SK-N-DZ (cell line): Measurements from ENCODE around the gene DUSP1.

Source experiments
- DNase-seq: peaks from one replicate; pipeline ENCODE4 v3.0.0-alpha.2; 2015; ENCODE audit warnings: low spot score

DUSP1 gene

DNA sequence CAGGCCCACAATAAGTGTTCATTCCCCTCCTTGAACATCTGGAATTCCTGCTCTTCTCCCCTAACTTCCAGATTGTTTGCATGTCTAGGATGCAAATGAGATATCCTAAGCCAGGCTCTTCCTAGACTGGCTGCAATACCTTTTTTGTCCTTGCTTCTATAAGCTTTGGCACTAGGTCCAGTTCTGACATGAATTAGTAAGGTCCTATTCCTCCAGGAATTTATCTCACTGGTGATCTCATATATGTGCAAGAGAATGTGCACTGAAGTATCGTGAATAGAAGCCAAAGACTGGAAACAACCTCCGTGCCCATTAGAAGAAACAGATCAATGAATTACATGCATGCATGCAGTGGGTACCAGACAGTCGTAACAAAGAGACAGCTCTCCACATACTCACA lies 25.2 kb downstream of the DUSP1 start:
- no peak for DNase-seq

DNA sequence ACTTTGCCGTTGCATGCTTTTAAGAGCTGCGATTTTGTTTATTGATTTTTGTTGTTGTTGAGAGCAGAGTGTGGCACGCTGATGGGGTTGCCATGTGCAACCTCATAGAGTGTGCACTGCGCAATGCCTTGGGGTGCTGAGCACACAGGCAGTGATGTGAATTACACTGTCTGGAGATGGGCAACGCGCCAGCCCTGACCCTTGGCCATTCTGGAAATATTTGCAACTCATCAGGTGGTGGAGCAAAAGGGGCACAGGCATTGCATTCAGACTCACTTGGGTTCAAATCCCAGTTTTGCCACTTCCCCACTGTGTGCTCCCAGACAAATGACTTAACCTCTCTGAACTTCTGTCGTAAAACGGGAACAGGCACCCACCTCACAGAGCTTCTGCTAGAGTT lies 25.6 kb downstream of the DUSP1 start:
- DNase-seq = no peak

DNA sequence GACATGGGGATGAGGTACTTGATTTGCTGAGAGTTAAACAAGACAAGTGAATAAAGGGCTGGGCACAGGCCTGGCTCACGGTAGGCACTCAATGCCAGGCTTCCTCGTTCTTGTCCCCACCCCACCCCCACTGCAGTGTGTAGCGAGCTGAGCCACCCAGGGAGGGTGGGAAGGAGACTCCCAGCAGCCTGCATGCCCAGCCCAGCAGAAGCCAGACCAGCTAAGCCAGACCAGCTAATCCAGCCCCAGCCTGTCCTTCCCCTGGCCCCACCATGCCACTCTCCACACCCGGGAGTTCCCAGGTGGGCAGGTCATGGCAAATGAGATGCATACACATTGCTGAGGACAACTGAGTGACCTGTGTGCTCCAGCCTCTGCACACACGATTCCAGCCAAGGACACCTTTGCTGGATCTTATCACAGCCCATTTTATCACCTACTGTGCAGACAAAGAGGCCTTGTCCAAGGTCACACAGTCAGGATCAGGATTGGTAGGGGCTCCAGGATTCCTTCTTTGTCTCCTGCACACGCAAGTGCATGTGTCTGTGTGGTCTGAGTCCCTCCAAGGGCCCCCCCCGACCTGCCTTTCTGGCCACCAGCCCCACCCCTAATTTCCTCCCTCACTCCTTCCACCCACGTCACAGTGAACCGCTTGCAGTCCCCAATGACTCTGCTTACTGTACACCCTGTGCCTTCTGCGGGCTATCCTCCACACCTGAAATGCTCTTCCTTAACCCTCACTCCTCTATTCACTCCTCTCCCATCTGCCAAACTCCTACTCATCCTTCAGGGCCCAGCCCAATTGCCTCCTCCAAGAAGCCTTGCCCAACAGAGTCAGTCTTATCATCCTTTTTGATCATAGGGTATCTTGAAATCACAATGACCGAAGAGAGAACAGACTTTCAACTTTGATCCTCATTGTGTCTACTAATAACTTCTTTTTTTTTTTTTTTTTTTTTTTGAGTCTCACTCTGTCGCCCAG lies 26.6 kb downstream of the DUSP1 start:
- DNase-seq = no peak

DNA sequence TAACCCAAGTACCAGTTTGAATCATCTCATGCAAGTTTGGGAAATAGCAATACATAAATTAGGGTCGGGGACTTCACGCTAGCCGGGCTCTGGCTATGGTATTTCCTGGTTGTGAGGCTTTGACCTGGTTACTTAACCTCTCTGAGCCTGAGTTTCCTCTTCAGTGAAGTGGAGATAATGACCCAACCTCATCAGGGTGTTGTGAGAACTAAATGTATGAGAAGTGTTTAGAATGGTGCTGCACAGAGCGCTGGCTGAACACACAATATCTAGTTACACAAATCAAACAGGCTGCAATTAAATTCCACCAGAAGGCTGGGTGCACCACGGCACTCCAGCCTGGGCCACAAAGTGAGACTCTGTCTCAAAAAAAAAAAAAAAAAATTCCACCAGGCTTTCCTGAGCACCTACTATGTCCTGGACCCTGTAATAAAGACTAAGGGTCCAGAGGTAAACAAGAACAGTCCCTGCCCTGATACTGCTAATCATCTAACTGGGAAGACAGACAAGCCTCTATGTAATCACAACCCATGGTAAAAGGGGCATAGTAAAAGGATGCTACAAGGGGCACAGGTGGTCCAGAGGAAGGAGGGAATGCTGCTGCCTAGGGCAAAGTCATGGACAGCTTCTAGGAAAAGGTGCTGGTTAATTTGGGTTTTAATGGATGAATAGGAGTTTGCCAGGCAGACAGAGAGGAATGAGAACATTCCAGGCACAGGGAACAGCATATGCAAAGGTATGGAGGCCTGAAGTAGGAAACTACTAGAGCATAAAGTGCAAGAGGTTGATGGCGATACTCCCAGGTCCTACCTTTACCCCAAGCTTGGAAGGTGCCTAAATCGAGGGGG lies 27.7 kb downstream of the DUSP1 start:
- DNase-seq = no peak

DNA sequence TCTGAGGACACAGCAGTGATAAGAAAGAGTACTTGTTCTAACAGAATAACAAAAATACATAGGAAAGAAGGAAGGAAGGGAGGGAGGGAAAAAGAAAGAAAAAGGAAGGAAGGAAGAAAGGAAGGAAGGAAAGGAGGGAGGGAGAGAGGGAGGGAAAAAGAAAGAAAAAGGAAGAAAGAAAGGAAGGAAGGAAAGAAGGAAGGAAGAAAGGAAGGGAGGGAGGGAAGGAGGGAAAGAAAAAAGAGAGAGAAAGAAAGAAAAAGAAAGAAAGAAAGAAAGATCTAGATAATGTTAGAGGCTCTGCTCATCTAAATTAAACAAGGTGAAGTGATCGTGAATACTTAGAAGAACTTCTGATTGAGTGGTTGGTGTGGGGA lies 29.8 kb downstream of the DUSP1 start:
- no peak for DNase-seq

DNA sequence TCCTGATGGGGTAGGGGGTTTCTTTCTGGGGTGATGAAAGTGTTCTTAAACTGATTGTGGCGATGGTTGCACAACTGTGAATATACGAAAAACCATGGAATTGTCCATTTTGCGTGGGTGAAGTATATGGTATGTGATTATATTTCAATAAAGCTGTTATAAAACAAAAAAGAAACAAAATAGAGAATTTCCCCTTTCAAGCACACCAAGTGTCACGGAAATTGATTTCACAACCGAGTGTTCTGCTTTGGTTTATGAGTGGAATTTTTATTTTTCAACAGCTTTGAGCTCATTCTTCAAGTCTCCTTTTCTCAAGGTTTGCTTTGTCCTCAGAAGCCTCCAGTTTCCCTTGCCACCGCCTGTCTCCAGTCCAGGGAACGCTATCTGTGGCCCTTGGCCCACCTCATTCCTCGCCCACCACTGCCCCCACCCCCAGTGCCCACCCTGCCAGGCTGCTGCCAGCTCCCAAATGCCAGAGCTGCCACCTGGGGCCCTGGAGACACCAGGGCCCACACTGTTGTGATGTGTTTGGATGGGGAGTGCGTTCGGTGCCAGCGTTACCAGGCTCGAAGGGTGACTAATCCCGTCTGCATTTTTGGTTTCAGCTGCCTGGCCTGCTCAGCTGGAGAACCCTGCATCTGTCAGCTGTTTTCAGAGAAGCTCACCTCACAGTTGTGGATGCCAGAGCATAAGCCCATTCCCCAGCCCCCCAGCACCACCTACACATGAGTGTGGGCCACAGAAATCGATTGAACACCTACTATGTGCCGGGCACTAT lies 30.4 kb downstream of the DUSP1 start:
- DNase-seq = no peak

DNA sequence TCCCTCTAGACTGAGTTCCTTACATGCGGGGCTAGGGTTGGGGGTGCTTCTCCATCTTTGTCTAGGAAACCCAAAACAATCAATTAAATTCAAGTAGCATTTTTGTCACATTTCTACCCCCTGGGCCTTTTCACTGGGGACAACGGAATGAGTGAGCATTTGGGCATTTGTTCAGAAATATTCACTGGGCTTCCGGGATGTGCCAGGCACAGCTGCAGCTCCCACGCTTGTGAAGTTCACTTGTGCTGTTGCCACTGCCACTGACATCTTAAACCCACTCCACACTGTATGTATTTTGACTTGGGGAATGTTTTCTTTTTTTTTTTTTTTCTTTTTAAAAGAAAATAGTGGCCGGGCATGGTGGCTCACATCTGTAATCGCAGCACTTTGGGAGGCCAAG lies 31.6 kb downstream of the DUSP1 start:
- DNase-seq = no peak

DNA sequence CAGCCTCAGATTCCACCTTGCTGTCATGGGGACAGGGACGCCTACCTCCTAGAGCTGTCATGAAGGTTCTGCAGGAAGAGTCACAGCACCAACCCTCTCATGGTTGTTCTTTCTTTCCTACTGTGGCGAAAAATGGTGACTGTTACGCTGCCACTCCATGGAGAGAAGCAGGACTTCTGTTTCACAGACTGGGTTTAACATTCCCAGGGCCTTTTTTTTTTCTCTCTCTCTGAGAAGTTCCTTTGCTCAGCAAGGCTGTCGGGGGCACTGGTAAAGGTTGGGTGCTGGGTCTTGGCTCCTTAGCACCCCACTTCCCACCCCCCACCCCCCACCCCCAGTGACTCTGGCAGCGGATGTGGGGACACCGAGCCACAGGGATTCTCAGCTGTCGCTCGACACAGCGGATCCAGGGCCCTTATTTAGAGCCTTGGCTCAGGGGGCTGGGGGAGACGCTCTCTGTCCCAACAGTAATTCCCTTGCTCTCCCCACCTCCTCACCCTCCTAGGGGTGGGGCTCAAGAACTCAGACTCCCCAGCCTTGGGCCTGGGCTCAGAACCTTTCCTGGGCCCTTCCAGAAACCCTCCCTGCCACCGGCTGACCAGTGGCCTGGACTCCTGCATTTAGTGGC lies 34.4 kb downstream of the DUSP1 start:
- no peak for DNase-seq

DNA sequence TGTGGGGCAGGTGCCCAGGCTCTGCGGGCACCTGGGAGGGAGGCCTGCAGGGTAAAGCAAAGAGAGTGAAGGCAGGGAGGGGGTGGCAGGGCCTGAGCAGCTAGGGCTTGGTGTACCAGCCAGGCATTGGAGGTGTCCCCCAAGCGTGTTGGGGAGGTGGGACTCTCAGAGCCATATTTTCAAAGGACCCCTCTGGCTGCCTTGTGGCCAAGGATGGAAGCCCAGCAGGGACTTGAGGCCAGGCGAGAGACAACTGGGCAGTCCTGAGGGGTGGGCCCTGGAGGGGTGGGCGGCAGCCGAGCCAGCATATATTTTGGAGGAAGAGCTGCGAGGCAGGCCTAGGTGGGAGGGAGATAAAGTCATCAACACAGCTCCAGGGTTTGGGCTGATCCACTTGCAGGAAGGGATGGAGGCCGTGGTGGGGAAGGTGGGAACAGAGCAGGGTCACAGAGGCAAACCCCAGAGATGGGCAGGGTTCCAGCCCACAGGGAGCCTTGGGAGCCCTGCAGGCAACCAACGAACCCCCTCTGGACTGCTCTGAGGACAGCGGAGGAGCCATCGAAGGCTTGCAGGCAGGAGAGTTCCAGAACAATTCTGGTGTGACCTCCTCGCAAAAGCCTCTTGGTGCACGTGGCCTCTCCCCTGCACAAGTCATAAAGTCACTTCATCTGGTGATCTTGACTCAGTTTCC lies 35.7 kb downstream of the DUSP1 start:
- no peak for DNase-seq

DNA sequence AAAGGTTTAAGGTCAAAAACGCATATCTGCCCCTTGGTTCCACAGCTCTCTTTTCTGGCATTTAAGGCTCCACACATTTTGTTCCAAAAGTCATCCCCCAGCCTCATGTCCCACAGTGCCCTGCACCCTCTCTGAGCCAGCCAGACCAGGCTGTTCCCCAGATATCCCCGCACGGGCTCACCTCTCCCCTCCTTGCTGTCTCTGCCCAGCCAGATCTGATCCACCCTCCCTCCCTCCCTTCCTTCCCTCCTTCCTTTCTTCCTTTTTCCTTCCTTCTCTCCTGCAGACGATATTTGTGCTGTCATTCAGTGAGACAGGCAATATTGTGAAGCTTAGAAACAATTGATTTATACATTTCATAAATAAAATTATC lies 37.0 kb downstream of the DUSP1 start:
- no peak for DNase-seq

DNA sequence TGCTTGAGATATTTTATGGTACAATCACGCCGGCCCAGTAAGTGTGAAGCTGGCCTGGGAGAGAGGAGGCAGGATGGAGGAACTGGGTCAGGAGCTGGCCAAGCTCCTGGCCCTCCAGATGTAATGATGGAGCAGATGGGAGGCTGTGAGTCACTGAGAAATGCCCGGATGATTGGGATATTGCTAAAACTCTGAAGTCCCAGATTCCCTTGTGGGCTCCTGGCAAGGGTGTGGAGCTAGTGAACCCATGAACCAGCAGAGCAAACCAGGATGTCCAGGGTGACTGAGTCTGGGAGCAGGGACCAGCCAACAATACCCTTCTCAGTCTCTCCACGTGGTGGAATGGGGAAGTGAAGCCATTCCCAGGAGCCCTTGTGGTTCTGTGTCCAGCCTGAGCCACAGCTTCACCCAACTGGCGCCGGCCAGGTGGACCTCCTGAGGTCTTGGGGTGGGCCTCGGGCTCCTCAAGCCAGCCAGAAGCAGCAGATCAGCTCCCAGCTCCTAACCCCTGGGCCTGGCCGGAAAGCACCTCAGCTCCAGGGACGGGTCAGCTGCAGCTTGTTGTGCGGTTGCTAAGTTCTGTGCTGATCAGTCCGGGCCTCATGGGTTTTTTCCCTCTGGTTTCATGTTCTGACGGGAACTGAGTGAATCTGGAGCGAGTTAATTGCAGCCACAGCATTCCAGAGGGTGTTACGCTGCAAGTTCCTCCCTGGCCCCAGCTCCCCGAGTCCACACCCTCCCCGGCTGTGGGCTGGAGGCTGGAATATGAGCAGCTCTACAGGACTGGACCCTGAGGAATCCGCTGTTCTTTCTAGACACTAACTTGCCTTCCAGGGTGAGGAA lies 37.6 kb downstream of the DUSP1 start:
- no peak for DNase-seq

DNA sequence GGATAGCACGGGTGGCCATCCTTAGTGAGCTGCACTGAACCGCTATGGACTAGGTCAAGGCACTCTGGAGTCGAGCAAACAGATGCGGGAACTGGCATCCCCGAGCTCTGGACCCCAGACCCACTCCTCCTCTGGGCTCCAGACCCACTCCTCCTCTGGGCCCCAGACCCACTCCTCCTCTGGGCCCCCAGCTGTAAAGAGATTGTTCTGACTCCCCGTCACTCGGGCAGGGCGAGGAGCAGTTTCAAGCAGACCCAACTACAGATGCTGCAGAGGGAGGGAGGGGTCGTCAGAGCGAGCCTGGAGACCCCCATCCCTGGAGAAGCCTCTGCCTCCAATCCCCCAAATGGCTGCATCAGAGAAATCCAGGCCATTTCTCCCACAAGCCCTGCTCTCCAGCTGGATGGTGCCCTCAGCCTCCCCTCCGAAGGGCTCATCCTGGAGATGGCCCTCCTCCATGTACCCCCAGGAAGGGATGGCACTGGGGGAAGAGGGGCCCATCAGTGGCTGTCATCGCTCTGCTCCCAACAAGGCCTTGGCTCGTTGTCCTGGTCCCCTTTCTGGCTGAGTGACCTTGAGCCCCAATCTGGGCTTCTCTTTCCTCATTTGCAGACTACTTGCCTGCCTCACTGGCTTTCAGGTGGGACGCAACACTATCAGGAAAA lies 38.7 kb downstream of the DUSP1 start:
- no peak for DNase-seq

DNA sequence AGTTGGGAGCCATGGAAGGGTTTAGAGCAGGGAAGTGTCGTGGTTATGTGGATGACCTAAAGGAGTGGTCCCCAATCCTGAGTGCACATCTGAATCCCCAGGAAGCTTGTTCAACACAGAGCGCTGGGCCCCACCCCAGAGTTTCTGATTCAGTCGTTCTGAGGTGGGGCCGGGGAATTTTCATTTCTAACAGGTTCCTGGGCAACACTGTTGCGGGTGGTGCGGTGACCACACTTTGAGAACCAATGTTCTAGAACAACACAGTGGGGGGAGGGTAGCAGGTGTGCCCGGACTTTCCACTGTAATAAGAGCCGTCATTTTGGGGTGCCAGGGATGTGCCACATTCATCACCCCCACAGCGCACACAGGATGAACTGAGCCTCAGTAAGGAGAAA lies 39.3 kb downstream of the DUSP1 start:
- no peak for DNase-seq

DNA sequence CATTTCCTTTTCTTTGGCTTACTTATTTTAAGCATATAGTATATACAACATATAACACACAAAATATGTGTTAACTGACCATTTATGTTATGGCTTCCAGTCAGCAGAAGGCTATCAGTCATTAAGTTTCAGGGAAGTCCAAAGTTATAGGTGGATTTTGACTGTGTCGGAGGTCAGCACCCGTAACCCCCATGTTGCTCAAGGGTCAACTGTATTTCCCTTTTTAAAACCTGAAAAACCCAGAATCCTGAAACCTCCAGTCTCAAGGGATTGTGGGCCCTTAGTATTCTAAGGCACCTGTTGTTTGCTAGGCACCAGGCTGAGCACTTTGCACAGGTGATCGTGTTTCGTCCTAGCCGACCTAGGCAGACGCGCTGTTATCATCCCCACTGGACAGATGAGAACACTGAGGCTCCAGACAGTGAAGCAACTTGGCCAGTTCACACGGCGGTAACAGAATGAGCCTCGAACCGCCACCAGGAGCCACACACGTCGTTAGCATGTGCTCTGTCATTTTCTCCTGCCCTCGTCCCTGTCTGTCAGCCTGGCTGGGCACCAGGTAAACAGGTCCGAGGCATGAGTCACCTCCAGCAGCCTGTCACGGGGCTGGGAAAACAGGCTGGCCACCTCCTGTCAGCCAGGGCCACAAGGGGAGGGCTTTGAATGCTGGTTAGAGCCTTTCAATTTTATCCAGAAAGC lies 39.9 kb downstream of the DUSP1 start:
- no peak for DNase-seq

DNA sequence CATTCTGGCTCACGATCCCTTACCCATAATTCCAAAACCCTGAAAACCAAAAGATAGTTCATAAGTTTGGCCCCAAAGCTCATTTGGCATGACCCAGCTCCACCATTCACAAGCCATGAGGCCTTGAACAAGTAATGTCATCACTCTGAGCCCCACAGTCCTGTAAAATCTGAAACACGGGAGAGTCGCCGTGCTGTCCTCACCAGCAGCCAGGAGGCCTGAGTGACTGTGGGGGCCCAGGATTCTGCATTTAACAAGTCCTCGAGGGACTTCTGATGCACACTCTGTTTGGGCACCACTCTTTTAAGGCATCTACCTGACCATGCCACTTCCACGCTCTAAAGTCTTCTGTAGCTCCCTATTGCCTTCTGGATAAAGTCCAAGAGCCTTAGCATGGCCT lies 40.8 kb downstream of the DUSP1 start:
- DNase-seq = no peak

DNA sequence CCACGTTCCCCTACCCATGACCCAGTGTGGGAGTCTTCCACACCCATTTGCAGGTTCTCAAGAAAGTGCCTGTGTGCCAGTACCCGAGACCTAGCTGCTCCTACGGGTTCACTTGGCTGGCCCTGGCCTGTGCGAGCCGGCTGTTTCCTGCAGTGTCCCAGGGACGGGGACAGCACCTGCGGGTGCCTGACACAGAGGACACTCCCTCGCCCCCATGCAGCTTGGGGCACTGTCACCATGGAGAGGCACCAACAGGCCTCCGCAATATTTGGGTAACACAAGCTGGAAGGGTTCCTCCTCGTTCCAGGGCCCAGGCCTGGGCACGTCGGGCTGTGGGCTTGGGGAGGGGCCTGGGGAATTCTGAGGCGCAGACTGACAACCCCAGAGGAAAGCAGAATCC lies 41.4 kb downstream of the DUSP1 start:
- no peak for DNase-seq

DNA sequence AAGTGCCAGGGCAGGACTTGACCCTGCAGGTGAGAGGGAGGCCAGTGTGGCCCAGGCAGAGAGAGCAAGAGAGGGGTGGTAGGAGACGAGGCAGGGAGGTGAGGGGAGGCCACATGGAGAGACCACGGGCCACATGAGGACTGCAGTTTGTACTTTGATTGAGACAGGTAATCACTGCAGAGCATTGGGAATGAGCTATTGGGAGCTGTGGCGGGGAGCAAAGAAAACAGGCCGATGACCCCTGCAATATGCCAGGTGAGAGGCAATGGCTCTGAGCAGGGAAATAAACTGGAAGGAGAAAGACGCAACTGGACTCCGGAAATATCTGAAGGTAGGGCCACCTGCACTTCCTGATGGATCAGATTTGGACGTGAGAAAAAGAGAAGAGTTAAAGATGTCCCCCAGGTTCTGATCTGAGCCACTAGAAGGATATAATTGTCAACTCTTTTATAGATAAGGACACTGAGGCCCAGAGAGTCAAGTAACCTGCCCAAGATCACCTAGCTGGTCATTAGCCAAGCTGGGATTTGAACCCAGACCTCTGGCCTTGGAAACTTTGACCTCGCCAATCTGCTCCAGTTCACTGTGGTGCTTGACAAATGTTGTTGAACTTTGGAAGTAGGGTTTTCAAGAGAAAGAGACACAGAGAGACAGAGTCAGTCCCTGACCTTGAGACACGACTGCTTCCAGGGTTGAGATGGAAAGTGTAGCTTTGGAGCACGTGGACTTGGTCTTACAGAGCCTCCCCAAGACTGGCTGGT lies 42.3 kb downstream of the DUSP1 start:
- no peak for DNase-seq

DNA sequence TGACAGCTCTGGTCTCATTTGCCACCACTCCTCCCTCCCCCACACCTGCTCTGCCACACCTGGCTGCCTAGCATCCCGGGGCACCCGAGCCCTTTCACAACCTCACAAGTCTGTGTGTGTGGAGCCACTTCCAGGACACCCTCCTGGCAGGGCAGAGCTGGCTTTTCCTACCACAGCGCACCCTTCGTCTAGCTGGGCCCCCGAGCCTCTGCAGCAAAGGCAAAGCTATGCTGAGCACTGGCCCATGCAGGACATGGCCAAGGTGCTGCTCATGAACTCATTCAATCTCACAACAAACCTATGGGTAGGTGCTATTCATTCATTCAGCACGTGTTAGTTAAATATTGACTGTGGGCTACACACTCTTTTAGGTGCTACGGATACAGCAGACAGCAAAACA lies 43.4 kb downstream of the DUSP1 start:
- no peak for DNase-seq
